GM06990 (cell line): ENCODE results near the gene YWHAG.

Source experiments
- DNase-seq: peaks from one replicate; pipeline ENCODE4 v3.0.0-alpha.2; 2011; ENCODE audit not compliant: insufficient read length; ENCODE audit errors: extremely low read depth
- H3K27me3 ChIP-seq: replicated peaks from 2 replicates; pipeline ENCODE4 v1.6.0; 2011; ENCODE audit warnings: low read length; ENCODE audit not compliant: control insufficient read depth, insufficient read depth
- H3K36me3 ChIP-seq: 2 replicates; pipeline ENCODE4 v1.5.1; 2011; ENCODE audit warnings: low read length; ENCODE audit not compliant: control insufficient read depth, insufficient read depth
- H3K4me3 ChIP-seq: replicated peaks from 2 replicates; pipeline ENCODE4 v1.5.1; 2011; ENCODE audit warnings: low read depth, mild to moderate bottlenecking, control low read depth, low read length
- CTCF ChIP-seq: IDR thresholded peaks from 2 replicates; pipeline ENCODE4 v1.5.1; 2011; ENCODE audit warnings: low read length, control low read depth, mild to moderate bottlenecking, inconsistent platforms; ENCODE audit not compliant: insufficient read depth, poor library complexity, severe bottlenecking

YWHAG gene

GRCh38 chr7:76359111-76359977 is 553 bp upstream of the YWHAG start:
- peak; percentile 96 for DNase-seq
- peaks cover 2% of the 10 kb centered on the region for H3K36me3 ChIP-seq
- TF ChIP-seq CTCF: peak; percentile 82
- no peaks in the 10 kb centered on the region for H3K27me3 ChIP-seq
- peak overlapping the region; percentile 93 for H3K4me3 ChIP-seq

- no peaks in the 10 kb centered on the region for H3K27me3 ChIP-seq
- peak; percentile 72 for DNase-seq
- peaks cover 2% of the 10 kb centered on the region for H3K36me3 ChIP-seq
- TF ChIP-seq CTCF: no peak
- peak overlapping the region; percentile 93 for H3K4me3 ChIP-seq
These were observed 745 bp downstream of the YWHAG start for GRCh38 chr7:76358011-76358480.

- DNase-seq: no peak
- TF ChIP-seq CTCF: no peak
- Histone ChIP-seq H3K4me3 (peak overlapping the region; percentile 93), H3K27me3 (no peaks in the 10 kb centered on the region), H3K36me3 (peaks cover 2% of the 10 kb centered on the region)
These were observed 1.2 kb downstream of the YWHAG start for GRCh38 chr7:76357475-76358010.

- no peak for DNase-seq
- H3K36me3 ChIP-seq: peaks cover 2% of the 10 kb centered on the region
- H3K27me3 ChIP-seq: no peaks in the 10 kb centered on the region
- no peak for TF ChIP-seq CTCF
- peak overlapping the region; percentile 93 for H3K4me3 ChIP-seq
These were observed 2.0 kb downstream of the YWHAG start for GRCh38 chr7:76356823-76357222.

- no peak for TF ChIP-seq CTCF
- no peak for DNase-seq
- no peaks in the 10 kb centered on the region for H3K27me3 ChIP-seq
- no peak overlapping the region for H3K4me3 ChIP-seq
- peaks cover 2% of the 10 kb centered on the region for H3K36me3 ChIP-seq
These were observed 2.7 kb downstream of the YWHAG start for GRCh38 chr7:76356115-76356514.
